HEK293T (cell line): ENCODE results near the gene TYSND1.

ENCODE experiments used
- CTCF ChIA-PET: fragments of 350-600 bp; formaldehyde crosslinking; extraction: SDS; loops from one replicate; lab custom pipeline; 2021; ENCODE audit warnings: antibody characterized with exemption, inconsistent platforms; lab: Yijun Ruan, JAX
- POLR2A ChIA-PET: fragments of 350-600 bp; formaldehyde crosslinking; extraction: SDS; loops from one replicate; lab custom pipeline; 2020; ENCODE audit warnings: antibody characterized with exemption, inconsistent platforms; lab: Yijun Ruan, JAX
- DNase-seq: peaks from one replicate; pipeline ENCODE4 v3.0.0; 2012; ENCODE audit warnings: mixed read lengths; ENCODE audit errors: extremely low spot score
- ARNT ChIP-seq: fragments of 450-650 bp; IDR thresholded peaks from 2 replicates; pipeline ENCODE4 v1.6.1; 2017; ENCODE audit warnings: mild to moderate bottlenecking
- BHLHE40 ChIP-seq: fragments of 450-650 bp; IDR thresholded peaks from 2 replicates; pipeline ENCODE4 v1.6.1; 2016; ENCODE audit warnings: mild to moderate bottlenecking, moderate library complexity, borderline replicate concordance
- CTBP1 ChIP-seq: fragments of 450-650 bp; IDR thresholded peaks from 2 replicates; pipeline ENCODE4 v1.6.1; 2016; ENCODE audit warnings: borderline replicate concordance
- ELF4 ChIP-seq: fragments of 450-650 bp; IDR thresholded peaks from 2 replicates; pipeline ENCODE4 v1.6.1; 2017; ENCODE audit warnings: antibody characterized with exemption
- FOXA1 ChIP-seq: fragments of 450-650 bp; IDR thresholded peaks from 2 replicates; pipeline ENCODE4 v1.6.1; 2016; ENCODE audit warnings: mild to moderate bottlenecking
- FOXK2 ChIP-seq: fragments of 450-650 bp; IDR thresholded peaks from 2 replicates; pipeline ENCODE4 v1.6.1; 2016; ENCODE audit warnings: mild to moderate bottlenecking
- FOXM1 ChIP-seq: fragments of 450-650 bp; IDR thresholded peaks from 2 replicates; pipeline ENCODE4 v1.6.1; 2017; ENCODE audit warnings: mild to moderate bottlenecking, borderline replicate concordance
- HDGF ChIP-seq: fragments of 450-650 bp; IDR thresholded peaks from 2 replicates; pipeline ENCODE4 v1.6.1; 2017; ENCODE audit warnings: antibody characterized with exemption, borderline replicate concordance
- L3MBTL2 ChIP-seq: fragments of 450-650 bp; conservative IDR thresholded peaks from 2 replicates; pipeline ENCODE4 v1.6.1; 2016; ENCODE audit warnings: mild to moderate bottlenecking
- LEF1 ChIP-seq: fragments of 450-650 bp; IDR thresholded peaks from 2 replicates; pipeline ENCODE4 v1.6.1; 2017; ENCODE audit warnings: mild to moderate bottlenecking, borderline replicate concordance
- NFRKB ChIP-seq: fragments of 450-650 bp; IDR thresholded peaks from 2 replicates; pipeline ENCODE4 v1.6.1; 2016; ENCODE audit warnings: mild to moderate bottlenecking, moderate library complexity
- SP1 ChIP-seq: fragments of 450-650 bp; IDR thresholded peaks from 2 replicates; pipeline ENCODE4 v1.6.1; 2017
- SUZ12 ChIP-seq: fragments of 450-650 bp; IDR thresholded peaks from 2 replicates; pipeline ENCODE4 v1.6.1; 2016; ENCODE audit warnings: mild to moderate bottlenecking
- TARDBP ChIP-seq: fragments of 450-650 bp; IDR thresholded peaks from 2 replicates; pipeline ENCODE4 v1.6.1; 2016
- ZNF384 ChIP-seq: fragments of 450-650 bp; IDR thresholded peaks from 2 replicates; pipeline ENCODE4 v1.6.1; 2016
- TF ChIP-seq, protein P1 (sequence below): fragments of 450-650 bp; IDR thresholded peaks from 2 replicates; pipeline ENCODE4 v1.6.1; 2016

The TYSND1 gene

DNA sequence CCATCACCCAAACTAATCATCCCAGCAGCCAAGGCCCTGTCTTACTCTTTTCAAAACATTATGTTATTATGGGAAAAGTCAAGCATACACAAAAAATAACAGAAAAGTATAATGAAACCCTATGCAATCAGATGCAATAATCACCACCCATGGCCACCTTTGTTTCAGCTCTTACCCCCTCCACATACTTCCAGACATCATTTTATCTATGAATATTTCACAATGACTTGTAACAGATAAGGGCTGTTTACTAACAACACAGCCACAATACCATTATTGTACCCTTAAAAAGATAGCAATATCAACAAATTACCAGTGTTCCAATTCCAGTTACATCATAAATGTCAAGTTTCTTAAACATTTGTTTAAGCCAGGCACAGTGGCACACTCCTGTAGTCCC is 49.0 kb downstream of the TYSND1 start:
- DNase-seq: no peak
- TF ChIP-seq FOXM1: no peak
- TF ChIP-seq ZNF384: no peak
- no peak for TF ChIP-seq L3MBTL2
- no peak for TF ChIP-seq SP1
- TF ChIP-seq HDGF: no peak
- TF ChIP-seq FOXK2: no peak
- CTCF ChIA-PET: no interaction called here
- POLR2A ChIA-PET: no interaction called here

- POLR2A ChIA-PET: no interaction called here
- CTCF ChIA-PET: interaction anchor here (0.6 to 1.4 kb wide), 2 partner anchors 21 to 50 kb away, joined by 3 read pairs; partner anchors contain the start of gene TYSND1
- TF ChIP-seq TARDBP: no peak
- TF ChIP-seq FOXA1: no peak
- no peak for TF ChIP-seq HDGF
- no peak for TF ChIP-seq CTBP1
- TF ChIP-seq FOXK2: no peak
- no peak for TF ChIP-seq SUZ12
- TF ChIP-seq ARNT: no peak
- TF ChIP-seq NFRKB: no peak
- TF ChIP-seq, protein P1, sequence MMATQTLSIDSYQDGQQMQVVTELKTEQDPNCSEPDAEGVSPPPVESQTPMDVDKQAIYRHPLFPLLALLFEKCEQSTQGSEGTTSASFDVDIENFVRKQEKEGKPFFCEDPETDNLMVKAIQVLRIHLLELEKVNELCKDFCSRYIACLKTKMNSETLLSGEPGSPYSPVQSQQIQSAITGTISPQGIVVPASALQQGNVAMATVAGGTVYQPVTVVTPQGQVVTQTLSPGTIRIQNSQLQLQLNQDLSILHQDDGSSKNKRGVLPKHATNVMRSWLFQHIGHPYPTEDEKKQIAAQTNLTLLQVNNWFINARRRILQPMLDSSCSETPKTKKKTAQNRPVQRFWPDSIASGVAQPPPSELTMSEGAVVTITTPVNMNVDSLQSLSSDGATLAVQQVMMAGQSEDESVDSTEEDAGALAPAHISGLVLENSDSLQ: no peak
- DNase-seq: no peak
Observed at GRCh38 chr10:70096705-70097420, 49.6 kb downstream of the TYSND1 start.

- DNase-seq: no peak
- TF ChIP-seq ARNT (no peak), BHLHE40 (no peak), ZNF384 (no peak), FOXK2 (no peak), L3MBTL2 (no peak)
- POLR2A ChIA-PET: no interaction called here
- CTCF ChIA-PET: interaction anchor here (0.6 to 1.4 kb wide), 2 partner anchors 20 to 50 kb away, joined by 3 read pairs; partner anchors contain the start of gene TYSND1
Observed at GRCh38 chr10:70096016-70096704, 50.3 kb downstream of the TYSND1 start.

- POLR2A ChIA-PET: no interaction called here
- TF ChIP-seq, protein P1: no peak
- TF ChIP-seq HDGF (no peak), SUZ12 (no peak), FOXK2 (no peak), LEF1 (no peak), L3MBTL2 (no peak), FOXM1 (no peak), ARNT (no peak), ZNF384 (no peak), BHLHE40 (no peak), ELF4 (no peak), TARDBP (no peak), CTBP1 (no peak), FOXA1 (no peak), SP1 (no peak), NFRKB (no peak)
- CTCF ChIA-PET: interaction anchor here (0.6 kb wide), 1 partner anchor 10 kb away, joined by 3 read pairs; no protein-coding TSS in a partner anchor
- no peak for DNase-seq
Observed at GRCh38 chr10:70094250-70094649, 52.2 kb downstream of the TYSND1 start.

- ChIA-PET POLR2A (no interaction called here), CTCF (interaction anchor here (0.6 kb wide), 1 partner anchor 11 kb away, joined by 3 read pairs; no protein-coding TSS in a partner anchor)
- DNase-seq: no peak
- no peak for TF ChIP-seq TARDBP
- no peak for TF ChIP-seq SP1
- TF ChIP-seq L3MBTL2: no peak
Observed at GRCh38 chr10:70093335-70093944, 53.1 kb downstream of the TYSND1 start.

GRCh38 chr10:70092389-70092718 is 54.1 kb downstream of the TYSND1 start:
- no peak for DNase-seq
- POLR2A ChIA-PET: no interaction called here
- no peak for TF ChIP-seq NFRKB
- TF ChIP-seq FOXK2: no peak
- TF ChIP-seq ELF4: no peak
- no peak for TF ChIP-seq FOXA1
- CTCF ChIA-PET: no interaction called here

DNA sequence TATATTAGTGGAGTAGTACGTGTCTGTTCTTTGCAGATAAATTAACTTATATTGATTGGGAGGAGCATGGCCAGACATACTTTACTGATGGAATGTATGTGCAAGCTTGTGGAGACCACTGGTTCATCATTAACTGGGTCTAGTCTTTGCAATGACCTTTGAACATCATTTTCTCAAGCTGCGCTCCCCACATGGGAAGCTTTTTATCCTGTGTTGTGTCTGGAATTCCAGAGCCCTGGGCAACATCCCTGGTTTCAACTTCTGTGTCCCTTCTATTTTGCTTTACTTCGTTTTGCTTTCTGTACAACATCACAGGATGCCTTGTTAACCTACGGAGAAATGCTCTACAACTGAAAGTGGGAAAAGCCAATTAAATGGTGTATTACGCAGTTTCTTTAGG is 55.5 kb downstream of the TYSND1 start:
- DNase-seq: no peak
- TF ChIP-seq SP1 (no peak), TARDBP (no peak), HDGF (no peak), NFRKB (no peak), SUZ12 (no peak), ELF4 (no peak), CTBP1 (no peak), FOXA1 (no peak), BHLHE40 (no peak), FOXK2 (no peak), LEF1 (no peak), ZNF384 (no peak), FOXM1 (no peak), L3MBTL2 (no peak)
- TF ChIP-seq, protein P1: no peak
- POLR2A ChIA-PET: no interaction called here
- CTCF ChIA-PET: no interaction called here
